ENCODE data around the gene SEC24D.

DNA sequence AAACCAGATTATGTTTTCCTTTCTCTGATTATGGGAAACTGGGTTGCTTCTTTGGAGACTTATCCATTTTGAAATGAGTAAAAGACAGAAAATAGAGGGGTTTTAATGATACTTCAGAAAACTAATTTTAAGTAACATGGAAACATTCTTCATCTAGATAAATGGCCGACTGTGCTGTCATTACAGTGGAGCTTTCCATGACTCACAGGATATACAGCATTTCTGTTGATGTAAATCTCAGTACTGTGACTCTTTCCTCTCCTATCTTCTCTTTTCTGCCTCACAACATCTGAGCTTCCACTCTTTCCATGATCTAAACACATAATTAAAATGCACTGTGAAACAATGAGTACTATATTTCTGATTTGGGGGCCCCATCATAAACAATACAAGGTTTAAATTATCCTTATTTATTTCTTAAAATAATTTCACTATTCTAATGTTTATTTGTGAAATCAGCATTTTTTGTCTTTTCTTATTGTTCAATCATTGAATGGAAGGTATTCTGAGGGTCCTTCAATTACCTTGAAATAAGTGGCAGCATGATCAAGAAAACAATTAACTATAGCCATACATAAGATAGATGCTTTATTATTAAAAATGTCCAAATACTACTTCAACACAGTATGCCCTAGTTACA is 19.3 kb downstream of the SEC24D start:
- TF ChIP-seq, protein P1, sequence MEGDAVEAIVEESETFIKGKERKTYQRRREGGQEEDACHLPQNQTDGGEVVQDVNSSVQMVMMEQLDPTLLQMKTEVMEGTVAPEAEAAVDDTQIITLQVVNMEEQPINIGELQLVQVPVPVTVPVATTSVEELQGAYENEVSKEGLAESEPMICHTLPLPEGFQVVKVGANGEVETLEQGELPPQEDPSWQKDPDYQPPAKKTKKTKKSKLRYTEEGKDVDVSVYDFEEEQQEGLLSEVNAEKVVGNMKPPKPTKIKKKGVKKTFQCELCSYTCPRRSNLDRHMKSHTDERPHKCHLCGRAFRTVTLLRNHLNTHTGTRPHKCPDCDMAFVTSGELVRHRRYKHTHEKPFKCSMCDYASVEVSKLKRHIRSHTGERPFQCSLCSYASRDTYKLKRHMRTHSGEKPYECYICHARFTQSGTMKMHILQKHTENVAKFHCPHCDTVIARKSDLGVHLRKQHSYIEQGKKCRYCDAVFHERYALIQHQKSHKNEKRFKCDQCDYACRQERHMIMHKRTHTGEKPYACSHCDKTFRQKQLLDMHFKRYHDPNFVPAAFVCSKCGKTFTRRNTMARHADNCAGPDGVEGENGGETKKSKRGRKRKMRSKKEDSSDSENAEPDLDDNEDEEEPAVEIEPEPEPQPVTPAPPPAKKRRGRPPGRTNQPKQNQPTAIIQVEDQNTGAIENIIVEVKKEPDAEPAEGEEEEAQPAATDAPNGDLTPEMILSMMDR (IDR thresholded peaks at IDR 0.05), result no peak
- TF ChIP-seq EP300 (IDR thresholded peaks at IDR 0.05; ENCODE audit: low read depth), result no peak

All from transverse colon (tissue), 3 donors.